NCI-H2029 (cell line): ENCODE measurements around the gene XPR1.
A peak's percentile ranks its signal among the peaks of the same experiment; 100 is the strongest.

Experiments used
- DNase-seq: peaks from one replicate; lab custom pipeline; 2025; lab: John Stamatoyannopoulos, UW

Gene XPR1

DNA sequence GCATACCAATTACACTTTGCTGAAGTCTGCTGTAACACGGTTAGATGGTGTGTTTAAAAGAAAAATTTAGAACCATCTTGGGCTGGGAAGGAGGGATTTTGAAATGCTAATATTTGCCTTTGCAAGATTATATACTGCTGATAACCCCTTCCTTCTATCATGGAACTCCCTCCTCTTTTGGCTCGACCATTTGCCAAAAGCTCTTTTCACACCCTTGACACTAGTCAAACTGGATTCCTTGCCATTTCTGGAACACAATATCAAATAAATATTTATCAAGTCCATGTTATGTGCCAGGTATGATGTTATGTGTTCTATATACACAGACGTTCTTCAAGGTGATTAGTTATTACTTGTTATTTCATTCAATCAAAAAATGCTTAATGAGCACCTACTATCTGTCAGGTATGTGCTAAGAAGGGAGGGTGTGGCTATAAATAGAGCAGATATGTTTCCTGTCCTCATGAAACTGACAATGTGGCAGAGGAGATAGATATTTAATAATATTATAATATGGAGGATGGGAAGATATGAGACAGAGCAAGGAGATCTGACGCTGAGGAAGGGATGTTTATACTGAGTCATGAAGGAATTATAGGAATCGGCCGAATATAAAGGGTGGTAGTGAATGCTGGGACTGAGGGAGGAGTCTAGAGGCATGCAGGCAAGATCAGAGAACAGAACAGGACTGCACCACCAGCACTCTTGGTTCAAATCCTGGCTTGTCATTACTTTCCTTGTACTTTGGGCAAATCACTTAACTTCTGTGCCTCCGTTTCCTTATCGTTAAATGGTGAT is 16.1 kb upstream of the XPR1 start:
- peak; percentile 69 for DNase-seq

GRCh38 chr1:180616439-180616838 is 15.4 kb upstream of the XPR1 start:
- no peak for DNase-seq

- DNase-seq, result no peak
Observed at GRCh38 chr1:180617774-180618395, 13.9 kb upstream of the XPR1 start.

DNA sequence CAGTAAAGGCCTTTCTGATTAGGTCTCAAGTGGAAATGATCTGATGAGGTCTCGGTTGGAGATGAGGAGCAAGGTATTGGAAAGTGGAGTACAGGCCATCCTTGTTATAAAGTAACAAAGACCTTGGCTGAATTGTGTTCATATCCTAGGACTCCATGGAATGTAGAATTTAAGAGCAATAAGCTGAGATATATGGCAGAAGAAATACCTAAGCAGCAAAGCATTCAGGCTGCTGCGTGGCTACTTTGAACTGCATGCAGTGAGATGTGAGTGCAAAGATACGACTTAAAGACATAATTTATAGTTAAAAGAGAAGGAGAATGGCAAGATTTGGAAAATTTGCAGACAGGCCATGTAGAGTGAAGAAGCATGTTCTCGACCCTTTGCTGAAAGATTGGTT is 11.2 kb upstream of the XPR1 start:
- no peak for DNase-seq

- no peak for DNase-seq
Observed at GRCh38 chr1:180622658-180623508, 8.9 kb upstream of the XPR1 start.

DNA sequence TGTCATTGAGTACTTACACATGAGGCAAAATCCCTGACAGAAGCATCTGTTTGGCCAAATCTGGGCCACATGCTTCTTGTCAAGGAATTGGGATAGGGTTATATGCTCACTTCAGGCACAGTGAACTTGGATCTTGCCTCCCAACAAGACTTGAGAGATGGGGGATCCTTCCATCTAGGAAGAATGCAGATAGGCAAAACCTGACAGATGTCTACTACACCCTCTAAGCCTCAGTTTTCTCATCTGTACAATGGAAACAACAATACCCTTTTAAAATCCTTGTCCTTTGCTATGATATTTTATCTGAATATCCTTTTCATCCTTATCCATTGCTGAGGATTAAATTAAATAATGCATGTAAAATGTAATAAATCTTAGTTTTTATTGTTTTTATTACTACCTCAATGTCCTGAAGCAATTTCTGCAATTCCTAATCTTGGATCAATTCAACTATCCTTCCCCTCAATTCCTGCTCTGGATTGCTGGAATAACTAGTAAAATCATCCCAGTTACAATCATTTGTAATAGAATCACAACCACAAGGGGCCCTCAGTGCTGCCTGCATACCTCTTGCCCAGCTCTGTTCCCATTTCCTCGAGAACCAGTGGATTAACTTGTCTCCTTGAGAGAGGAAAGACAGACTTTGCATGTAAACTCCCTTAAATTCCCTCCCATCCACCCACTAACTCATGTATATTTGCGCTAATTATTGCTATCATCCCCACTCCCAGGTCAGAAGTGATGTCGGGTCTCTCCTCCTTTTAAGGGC is 8.1 kb upstream of the XPR1 start:
- no peak for DNase-seq

DNA sequence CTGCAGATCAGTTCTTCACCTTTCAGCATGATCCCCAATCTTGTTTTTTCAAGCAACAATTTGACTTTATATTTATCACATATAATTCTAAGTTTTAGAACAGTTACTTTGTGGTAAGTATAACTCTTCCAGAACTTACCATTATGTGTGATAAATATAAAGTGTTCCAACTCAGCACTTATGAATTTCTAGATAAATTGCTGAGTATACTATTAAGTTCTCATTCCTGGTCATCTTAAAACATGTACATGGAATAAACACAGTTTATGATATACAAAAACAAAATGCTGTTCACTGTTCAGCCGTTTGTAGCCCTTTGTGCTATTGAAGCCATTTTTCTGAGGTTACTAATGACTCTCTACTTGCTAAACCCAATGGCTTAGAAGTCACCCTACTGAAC is 5.1 kb upstream of the XPR1 start:
- DNase-seq, result no peak

GRCh38 chr1:180627411-180627810 is 4.4 kb upstream of the XPR1 start:
- DNase-seq, result no peak

DNA sequence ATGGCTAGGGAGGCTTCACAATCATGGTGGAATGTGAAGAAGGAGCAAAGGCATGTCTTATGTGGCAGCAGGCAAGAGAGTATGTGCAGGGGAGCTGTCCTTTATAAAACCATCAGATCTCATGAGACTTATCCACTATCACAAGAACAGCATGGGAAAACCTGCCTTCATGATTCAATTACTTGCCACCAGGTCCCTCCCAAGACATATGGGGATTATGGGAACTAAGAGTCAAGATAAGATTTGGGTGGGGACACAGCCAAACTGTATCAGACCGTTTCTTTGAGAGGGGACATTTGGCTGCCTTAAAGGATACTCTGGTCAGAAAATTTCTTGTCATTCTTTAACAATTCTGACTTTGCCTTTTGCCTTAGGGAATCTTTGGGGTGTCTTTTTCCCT is 3.2 kb upstream of the XPR1 start:
- no peak for DNase-seq

DNA sequence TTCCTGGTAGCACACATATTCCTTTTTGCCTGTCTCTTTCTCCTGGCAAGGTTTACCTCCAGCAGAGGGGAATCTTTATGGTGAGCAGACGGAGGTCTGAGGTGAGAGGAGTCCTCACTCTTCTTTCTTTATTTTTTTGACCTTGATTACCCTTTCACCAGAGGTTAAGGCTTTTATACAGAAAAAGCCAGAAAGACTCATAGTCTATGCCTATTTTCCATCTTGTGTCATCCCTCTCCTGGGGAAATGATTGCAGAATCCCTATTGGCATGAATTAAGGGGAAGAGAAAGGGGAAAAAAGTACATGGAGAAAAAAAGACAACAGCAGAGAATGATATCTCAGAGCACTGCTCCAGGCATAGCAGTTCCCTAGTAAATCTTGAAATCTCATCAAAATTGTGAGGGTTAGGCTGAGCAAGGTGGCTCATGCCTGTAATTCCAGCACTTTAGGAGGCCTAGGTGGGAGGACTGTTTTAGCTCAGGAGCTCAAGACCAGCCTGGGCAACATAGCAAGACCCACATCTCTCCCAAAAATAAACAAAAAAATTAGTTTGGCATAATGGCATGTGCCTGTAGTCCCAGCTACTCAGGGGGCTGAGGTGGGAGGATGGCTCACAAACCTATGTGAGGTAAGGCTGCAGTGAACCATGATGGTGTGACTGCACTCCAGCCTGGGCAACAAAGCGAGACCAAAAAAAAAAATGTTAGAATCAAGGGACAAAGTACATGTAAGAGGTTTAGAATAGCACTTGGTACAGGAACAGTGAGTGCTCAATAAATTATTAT is 1.2 kb upstream of the XPR1 start:
- no peak for DNase-seq

DNA sequence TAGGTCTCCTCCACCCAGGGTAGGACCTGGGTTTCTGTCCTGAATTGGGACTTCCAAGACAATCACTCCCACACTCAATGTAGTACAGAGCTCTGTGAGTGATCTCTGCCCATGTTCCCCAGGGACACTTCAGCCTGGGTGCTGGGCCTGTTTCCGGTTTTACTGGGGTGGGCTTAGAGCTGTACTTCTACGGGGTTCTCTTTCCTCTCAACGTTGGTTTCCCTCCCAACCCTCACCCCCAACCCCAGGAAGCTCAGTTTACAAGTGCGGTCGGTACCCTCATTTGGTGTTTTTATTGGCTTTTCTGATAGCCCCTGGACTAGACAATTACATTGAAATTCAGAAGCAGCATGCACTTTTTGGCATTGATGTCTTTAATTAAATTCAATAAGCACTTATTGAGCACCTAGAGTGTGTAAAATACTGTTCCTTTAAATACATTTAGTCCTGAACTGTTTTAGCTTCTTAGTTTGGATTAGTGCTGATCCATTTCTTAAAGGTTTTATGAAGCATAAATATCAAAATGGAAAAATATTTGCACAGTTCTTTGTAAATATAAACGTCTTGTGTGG is 542 bp upstream of the XPR1 start:
- DNase-seq, result no peak

DNA sequence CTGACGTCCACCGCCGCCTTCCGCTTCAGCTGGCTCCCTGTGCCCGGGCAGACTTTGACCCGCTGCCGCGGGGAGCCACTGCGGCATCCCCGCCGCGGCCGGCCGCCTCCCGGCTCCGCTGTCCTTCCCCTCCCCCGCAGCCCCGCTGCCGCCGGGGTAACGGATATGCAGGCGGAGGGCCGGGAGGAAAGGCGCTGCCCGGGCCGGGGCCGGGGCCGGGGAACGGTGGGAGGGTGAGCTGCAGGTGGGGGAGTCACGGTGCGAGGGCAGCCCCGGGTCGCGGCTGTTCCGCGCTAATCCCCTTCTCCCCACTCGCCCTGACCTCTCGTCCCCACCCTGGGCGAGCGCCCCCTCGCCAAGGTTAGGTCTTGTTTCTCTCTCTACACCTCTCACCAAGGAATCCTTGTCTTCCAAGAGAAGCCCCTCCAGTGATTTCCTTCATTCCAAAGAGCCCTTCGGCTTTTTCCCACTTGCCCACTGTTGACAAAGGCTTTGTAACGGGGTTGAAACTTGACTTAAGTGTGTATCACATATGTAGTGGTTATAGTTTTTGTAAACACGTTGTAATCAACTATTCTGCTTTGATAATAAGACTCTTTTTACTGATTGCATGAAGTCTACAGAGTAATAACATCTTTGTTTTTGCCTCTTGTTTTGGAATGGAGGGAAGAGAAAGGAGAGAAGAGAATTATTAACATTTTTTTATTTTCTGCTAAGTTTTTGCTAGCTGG is 669 bp downstream of the XPR1 start:
- peak; percentile 32 for DNase-seq

DNA sequence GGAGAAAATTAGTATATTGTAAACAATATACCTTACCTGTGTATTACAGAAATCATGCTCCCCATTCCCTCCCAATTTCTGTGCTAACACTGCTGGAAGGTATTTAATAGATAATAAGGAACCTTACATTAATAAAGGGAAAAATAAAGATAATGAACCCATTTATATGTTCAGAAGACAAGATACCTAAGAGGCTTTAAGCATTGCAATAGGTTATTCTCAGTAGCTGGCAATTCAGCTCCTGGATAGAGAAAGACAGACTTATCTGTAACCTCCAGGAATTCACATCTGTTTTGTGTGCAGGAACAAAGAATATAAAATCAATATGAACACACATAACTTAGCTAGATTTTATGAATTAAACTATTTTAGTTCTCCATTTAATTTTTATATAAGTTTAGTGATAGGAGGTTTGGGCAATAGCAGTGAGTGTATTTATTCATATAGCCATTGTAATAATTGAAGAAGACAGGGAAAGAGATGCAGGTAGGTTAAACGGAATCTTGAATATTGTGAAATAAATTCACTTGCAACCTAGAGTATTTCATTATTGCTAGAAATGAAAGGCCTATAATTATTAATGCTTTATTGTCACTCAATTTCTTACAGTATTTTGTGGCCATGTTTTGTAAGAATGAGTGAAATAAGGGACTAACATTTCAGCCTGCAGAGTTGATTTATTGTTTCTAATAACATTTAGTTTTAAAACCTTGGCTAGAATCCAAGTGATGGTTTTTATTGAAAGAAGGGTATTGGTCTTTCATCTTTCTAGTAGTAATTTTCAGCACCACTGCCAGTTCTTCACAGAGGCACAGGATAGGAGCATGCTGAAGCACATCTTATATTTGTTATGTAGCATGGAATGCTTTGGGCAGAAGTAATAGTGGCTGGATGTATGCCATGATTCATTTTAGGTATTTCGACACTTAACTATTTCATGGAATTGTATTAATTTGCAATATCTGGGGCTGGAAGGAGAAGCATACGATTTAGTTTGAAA is 1.5 kb downstream of the XPR1 start:
- no peak for DNase-seq

DNA sequence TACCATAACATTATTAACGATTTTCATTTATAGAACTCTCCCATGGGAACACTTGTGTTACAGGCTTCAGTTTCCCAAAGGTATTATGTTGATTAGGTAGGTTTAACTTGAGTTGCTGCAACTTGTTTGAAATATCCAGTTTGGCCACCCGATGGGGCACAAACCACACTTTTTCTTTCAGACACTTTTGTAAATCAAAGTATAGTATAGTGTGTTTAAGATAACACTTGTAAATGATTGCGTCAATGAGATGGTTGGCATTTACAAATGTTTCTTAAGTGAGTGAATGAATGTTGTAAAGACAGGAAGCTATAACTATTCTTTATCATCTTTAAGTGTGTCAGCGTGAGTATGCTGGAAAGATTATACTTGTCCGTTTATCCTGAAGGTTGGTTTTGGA is 4.3 kb downstream of the XPR1 start:
- DNase-seq, result no peak

DNA sequence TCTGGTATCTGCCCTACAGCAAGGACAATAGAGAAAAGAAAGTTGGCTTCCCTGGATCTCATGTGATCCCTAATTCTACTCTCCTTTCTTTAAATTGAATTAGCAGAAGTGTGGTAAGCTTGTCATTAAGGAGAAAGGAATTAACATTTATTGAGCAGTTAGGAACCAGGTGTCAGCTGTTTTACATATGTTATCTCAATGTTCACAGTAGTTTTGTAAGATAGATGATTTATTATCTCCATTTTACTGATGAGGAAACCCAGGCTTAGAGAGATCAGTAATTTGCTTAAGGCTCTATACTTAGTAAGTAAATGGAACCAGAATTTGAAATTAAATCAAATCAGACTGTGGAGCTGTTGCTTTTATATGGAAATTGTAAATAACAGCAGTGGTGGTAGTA is 8.0 kb downstream of the XPR1 start:
- no peak for DNase-seq

DNA sequence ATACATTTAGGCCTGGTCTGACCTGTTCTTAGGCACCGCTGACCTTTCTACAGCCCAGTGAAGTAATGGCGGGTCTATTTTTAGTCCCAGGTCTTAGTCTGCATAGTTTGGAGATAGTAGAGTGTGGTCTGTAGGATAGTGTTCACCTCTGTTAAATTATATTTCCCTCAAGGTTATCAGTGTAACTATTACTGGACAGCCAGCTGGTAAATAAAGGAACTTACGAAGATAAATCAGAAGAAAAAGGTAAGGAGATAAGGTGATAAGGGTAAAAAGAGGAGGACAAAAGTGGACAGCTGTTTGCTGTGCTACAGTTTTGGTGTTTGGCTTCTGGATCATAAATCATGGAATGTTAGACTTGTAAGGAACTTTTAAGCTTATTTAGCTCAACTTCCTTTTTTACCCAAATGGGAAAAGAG is 8.7 kb downstream of the XPR1 start:
- DNase-seq, result no peak

- no peak for DNase-seq
Observed at GRCh38 chr1:180641662-180642061, 9.8 kb downstream of the XPR1 start.

GRCh38 chr1:180642781-180643180 is 11.0 kb downstream of the XPR1 start:
- DNase-seq, result no peak

- peak; percentile 11 for DNase-seq
Observed at GRCh38 chr1:180643693-180644092, 11.9 kb downstream of the XPR1 start.
